HepG2 (cell line): ENCODE measurements around the gene DUOXA2. TPM values are rescaled to one million over a fixed set of nuclear protein-coding genes. Genes with fewer than 3 reads are reported as not detected.
A peak's percentile ranks its signal among the peaks of the same experiment; 100 is the strongest.

Experiments used
- AKNA ChIP-seq: sonication (generic); formaldehyde crosslinking; IDR thresholded peaks from 2 replicates; pipeline ENCODE4 v1.4.0; 2020; ENCODE audit warnings: missing genetic modification reagents, borderline replicate concordance
- BORCS8-MEF2B ChIP-seq: sonication (generic); formaldehyde crosslinking; IDR thresholded peaks from 2 replicates; pipeline ENCODE4 v1.8.0; 2022; ENCODE audit warnings: mild to moderate bottlenecking, missing genetic modification reagents
- CCAR2 ChIP-seq: fragments of 200-400 bp; formaldehyde crosslinking; optimal IDR thresholded peaks from 2 replicates; pipeline ENCODE3; 2018; ENCODE audit warnings: low read depth, mild to moderate bottlenecking, low read length, moderate library complexity
- CERS6 ChIP-seq: sonication (generic); formaldehyde crosslinking; IDR thresholded peaks from 2 replicates; pipeline ENCODE4 v1.5.0; 2020; ENCODE audit warnings: missing genetic modification reagents
- ELF1 ChIP-seq: sonication (generic); formaldehyde crosslinking; IDR thresholded peaks from 2 replicates; pipeline ENCODE4 v1.4.0; 2020; ENCODE audit warnings: missing genetic modification reagents
- HOXA5 ChIP-seq: sonication (generic); formaldehyde crosslinking; IDR thresholded peaks from 2 replicates; pipeline ENCODE4 v1.4.0; 2020; ENCODE audit warnings: missing genetic modification reagents
- KLF12 ChIP-seq: sonication (generic); formaldehyde crosslinking; IDR thresholded peaks from 2 replicates; pipeline ENCODE4 v1.4.0; 2020; ENCODE audit warnings: missing genetic modification reagents, borderline replicate concordance
- NFIB ChIP-seq: sonication (generic); formaldehyde crosslinking; IDR thresholded peaks from 2 replicates; pipeline ENCODE4 v1.9.0; 2021; ENCODE audit warnings: missing genetic modification reagents, mild to moderate bottlenecking, borderline replicate concordance
- NR0B2 ChIP-seq: sonication (generic); formaldehyde crosslinking; IDR thresholded peaks from 2 replicates; pipeline ENCODE4 v1.4.0; 2020; ENCODE audit warnings: mild to moderate bottlenecking, missing genetic modification reagents
- RXRB ChIP-seq: IDR thresholded peaks from 2 replicates; pipeline ENCODE4 v1.6.1; 2016; ENCODE audit warnings: borderline replicate concordance, missing genetic modification reagents, missing compliant biosample characterization
- SRSF1 ChIP-seq: fragments of 200-400 bp; formaldehyde crosslinking; optimal IDR thresholded peaks from 2 replicates; pipeline ENCODE3; 2017; ENCODE audit warnings: mild to moderate bottlenecking, low read depth, low read length, moderate library complexity
- TCF7L2 ChIP-seq: IDR thresholded peaks from 2 replicates; pipeline ENCODE4 v1.6.1; 2011; ENCODE audit warnings: mild to moderate bottlenecking, low read depth, low read length, moderate library complexity
- UBTF ChIP-seq: sonication (generic); formaldehyde crosslinking; IDR thresholded peaks from 2 replicates; pipeline ENCODE4 v1.4.0; 2020; ENCODE audit warnings: mild to moderate bottlenecking, missing genetic modification reagents
- ZNF546 ChIP-seq: sonication (generic); formaldehyde crosslinking; conservative IDR thresholded peaks from 2 replicates; pipeline ENCODE4 v1.8.1; 2023; ENCODE audit warnings: mild to moderate bottlenecking, missing genetic modification reagents
- ZNF749 ChIP-seq: sonication (generic); formaldehyde crosslinking; IDR thresholded peaks from 2 replicates; pipeline ENCODE4 v1.8.0; 2022; ENCODE audit warnings: mild to moderate bottlenecking, missing genetic modification reagents, moderate library complexity, borderline replicate concordance
- ZNF878 ChIP-seq: sonication (generic); formaldehyde crosslinking; IDR thresholded peaks from 2 replicates; pipeline ENCODE4 v1.8.1; 2023; ENCODE audit warnings: mild to moderate bottlenecking, missing genetic modification reagents, moderate library complexity
- ZSCAN5A ChIP-seq: sonication (generic); formaldehyde crosslinking; IDR thresholded peaks from 2 replicates; pipeline ENCODE4 v1.8.0; 2022; ENCODE audit warnings: mild to moderate bottlenecking, missing genetic modification reagents, borderline replicate concordance
- ZSCAN9 ChIP-seq: IDR thresholded peaks from 2 replicates; pipeline ENCODE4 v1.6.1; 2016; ENCODE audit warnings: borderline replicate concordance
- polyA plus RNA-seq, 8 experiments: library from polyadenylated mRNA; depleted of rRNA in 3 of 8; stranded (reverse) in 7 of 8; unstranded in 1 of 8; fragments of >200 nt; fragmentation: Illumina TruSeq in 4 of 8; extraction: Trizol in 4 of 8; gene quantifications; 2 replicates each; pipeline versions ENCODE4 v1.2.1 to v1.2.3, GENCODE V29; 2011 to 2016; ENCODE audit warnings: low read depth in 4 of 8, missing spikeins in 1 of 8, mixed read lengths in 1 of 8; ENCODE audit not compliant: insufficient read depth in 1 of 8
- total RNA-seq, 5 experiments: library from RNA; depleted of rRNA; stranded (reverse); fragments of >200 nt; fragmentation: Illumina TruSeq; extraction: Trizol; gene quantifications; 2 replicates each; pipeline ENCODE4 v1.2.3, GENCODE V29; 2016; ENCODE audit warnings: low read depth in 1 of 5

DUOXA2 gene
- total and polyA plus RNA-seq, 2 of the 13 experiments (the other 11 are each of a cell fraction or from before 2014, with no cell fraction given), result 0.32 TPM; not detected in 1

- no peak for TF ChIP-seq AKNA (CRISPR knock-in tag)
- no peak for TF ChIP-seq ZNF749
- no peak for TF ChIP-seq TCF7L2
- TF ChIP-seq UBTF (CRISPR knock-in tag), result peak; percentile 85
- 0 out of 2 replicates have a peak, but pooled peaks have one; percentile 3 for TF ChIP-seq ZSCAN9 (CRISPR knock-in tag)
- 0 out of 2 replicates have a peak, but pooled peaks have one; percentile 47 for TF ChIP-seq NR0B2 (CRISPR knock-in tag)
- 0 out of 2 replicates have a peak, but pooled peaks have one; percentile 6 for TF ChIP-seq ELF1 (CRISPR knock-in tag)
- TF ChIP-seq KLF12 (CRISPR knock-in tag), result no peak
- no peak for TF ChIP-seq SRSF1
- TF ChIP-seq CERS6, result no peak
- 0 out of 2 replicates have a peak, but pooled peaks have one; percentile 31 for TF ChIP-seq RXRB (CRISPR knock-in tag)
- no peak for TF ChIP-seq ZNF878 (CRISPR knock-in tag)
- no peak for TF ChIP-seq CCAR2
- TF ChIP-seq BORCS8-MEF2B, result no peak
- no peak for TF ChIP-seq NFIB (CRISPR knock-in tag)
- no peak for TF ChIP-seq ZSCAN5A (CRISPR knock-in tag)
- TF ChIP-seq ZNF546, result peak; percentile 37; the same call in 1 of the 2 replicates
- TF ChIP-seq HOXA5 (CRISPR knock-in tag), result no peak
Measured at GRCh38 chr15:45166834-45167630, 52.9 kb downstream of the DUOXA2 start (continued).
